HepG2 (cell line): ENCODE data around the gene VPS25. TPM values are rescaled to one million over a fixed set of nuclear protein-coding genes. Genes with fewer than 3 reads are reported as not detected.

Experiments used
- ELF3 ChIP-seq: IDR thresholded peaks from 2 replicates; pipeline ENCODE4 v1.6.1; 2016; ENCODE audit warnings: missing genetic modification reagents, missing compliant biosample characterization
- FOXJ3 ChIP-seq: sonication (generic); formaldehyde crosslinking; IDR thresholded peaks from 2 replicates; pipeline ENCODE4 v1.4.0; 2020; ENCODE audit warnings: missing genetic modification reagents, mild to moderate bottlenecking, borderline replicate concordance
- HDAC1 ChIP-seq: sonication (generic); formaldehyde crosslinking; IDR thresholded peaks from 2 replicates; pipeline ENCODE4 v1.5.1; 2020; ENCODE audit warnings: mild to moderate bottlenecking, missing genetic modification reagents
- HOXA7 ChIP-seq: sonication (generic); formaldehyde crosslinking; IDR thresholded peaks from 2 replicates; pipeline ENCODE4 v1.8.1; 2022; ENCODE audit warnings: mild to moderate bottlenecking, missing genetic modification reagents, moderate library complexity
- MYC ChIP-seq: sonication (generic); formaldehyde crosslinking; IDR thresholded peaks from 2 replicates; pipeline ENCODE4 v1.9.0; 2021; ENCODE audit warnings: missing genetic modification reagents, borderline replicate concordance
- NR2F2 ChIP-seq: IDR thresholded peaks from 2 replicates; pipeline ENCODE4 v1.6.1; 2012; ENCODE audit warnings: low read depth, inconsistent platforms, borderline replicate concordance
- RAD51 ChIP-seq: fragments of 450-650 bp; IDR thresholded peaks from 2 replicates; pipeline ENCODE4 v1.6.1; 2016; ENCODE audit warnings: borderline replicate concordance
- SMC3 ChIP-seq: IDR thresholded peaks from 2 replicates; pipeline ENCODE4 v1.6.1; 2011; ENCODE audit warnings: low read length, improper control_type of control experiment
- TP53 ChIP-seq: sonication (generic); formaldehyde crosslinking; conservative IDR thresholded peaks from 2 replicates; pipeline ENCODE4 v1.4.0; 2020; ENCODE audit warnings: missing genetic modification reagents
- ZNF224 ChIP-seq: sonication (generic); formaldehyde crosslinking; IDR thresholded peaks from 2 replicates; pipeline ENCODE4 v1.5.0; 2020; ENCODE audit warnings: mild to moderate bottlenecking, missing genetic modification reagents
- ZSCAN12 ChIP-seq: sonication (generic); formaldehyde crosslinking; IDR thresholded peaks from 2 replicates; pipeline ENCODE4 v1.9.0; 2021; ENCODE audit warnings: mild to moderate bottlenecking, missing genetic modification reagents
- polyA plus RNA-seq, 8 experiments: library from polyadenylated mRNA; depleted of rRNA in 3 of 8; stranded (reverse) in 7 of 8; unstranded in 1 of 8; fragments of >200 nt; fragmentation: Illumina TruSeq in 4 of 8; extraction: Trizol in 4 of 8; gene quantifications; 2 replicates each; pipeline versions ENCODE4 v1.2.1 to v1.2.3, GENCODE V29; 2011 to 2016; ENCODE audit warnings: low read depth in 4 of 8, missing spikeins in 1 of 8, mixed read lengths in 1 of 8; ENCODE audit not compliant: insufficient read depth in 1 of 8
- total RNA-seq, 5 experiments: library from RNA; depleted of rRNA; stranded (reverse); fragments of >200 nt; fragmentation: Illumina TruSeq; extraction: Trizol; gene quantifications; 2 replicates each; pipeline ENCODE4 v1.2.3, GENCODE V29; 2016; ENCODE audit warnings: low read depth in 1 of 5
- TF ChIP-seq, protein P1 (sequence below), 2 experiments: fragments of 450-650 bp in 1 of 2; sonication (generic) in 1 of 2; formaldehyde crosslinking in 1 of 2; IDR thresholded peaks; 2 replicates each; pipeline versions ENCODE4 v1.6.1 to v1.8.0; 2016 to 2022; ENCODE audit warnings: antibody characterized with exemption in 1 of 2, mild to moderate bottlenecking in 1 of 2, missing genetic modification reagents in 1 of 2
- TF ChIP-seq, protein P2 (sequence below): sonication (generic); formaldehyde crosslinking; IDR thresholded peaks from 2 replicates; pipeline ENCODE4 v1.4.0; 2020; ENCODE audit warnings: missing genetic modification reagents, borderline replicate concordance
- TF ChIP-seq, protein P3 (sequence below): sonication (generic); formaldehyde crosslinking; IDR thresholded peaks from 2 replicates; pipeline ENCODE4 v1.8.0; 2022; ENCODE audit warnings: mild to moderate bottlenecking, missing genetic modification reagents; ENCODE audit not compliant: insufficient replicate concordance

The VPS25 gene
- total and polyA plus RNA-seq, 2 of the 13 experiments (the other 11 are each of a cell fraction or from before 2014, with no cell fraction given): 161 to 249 TPM

DNA sequence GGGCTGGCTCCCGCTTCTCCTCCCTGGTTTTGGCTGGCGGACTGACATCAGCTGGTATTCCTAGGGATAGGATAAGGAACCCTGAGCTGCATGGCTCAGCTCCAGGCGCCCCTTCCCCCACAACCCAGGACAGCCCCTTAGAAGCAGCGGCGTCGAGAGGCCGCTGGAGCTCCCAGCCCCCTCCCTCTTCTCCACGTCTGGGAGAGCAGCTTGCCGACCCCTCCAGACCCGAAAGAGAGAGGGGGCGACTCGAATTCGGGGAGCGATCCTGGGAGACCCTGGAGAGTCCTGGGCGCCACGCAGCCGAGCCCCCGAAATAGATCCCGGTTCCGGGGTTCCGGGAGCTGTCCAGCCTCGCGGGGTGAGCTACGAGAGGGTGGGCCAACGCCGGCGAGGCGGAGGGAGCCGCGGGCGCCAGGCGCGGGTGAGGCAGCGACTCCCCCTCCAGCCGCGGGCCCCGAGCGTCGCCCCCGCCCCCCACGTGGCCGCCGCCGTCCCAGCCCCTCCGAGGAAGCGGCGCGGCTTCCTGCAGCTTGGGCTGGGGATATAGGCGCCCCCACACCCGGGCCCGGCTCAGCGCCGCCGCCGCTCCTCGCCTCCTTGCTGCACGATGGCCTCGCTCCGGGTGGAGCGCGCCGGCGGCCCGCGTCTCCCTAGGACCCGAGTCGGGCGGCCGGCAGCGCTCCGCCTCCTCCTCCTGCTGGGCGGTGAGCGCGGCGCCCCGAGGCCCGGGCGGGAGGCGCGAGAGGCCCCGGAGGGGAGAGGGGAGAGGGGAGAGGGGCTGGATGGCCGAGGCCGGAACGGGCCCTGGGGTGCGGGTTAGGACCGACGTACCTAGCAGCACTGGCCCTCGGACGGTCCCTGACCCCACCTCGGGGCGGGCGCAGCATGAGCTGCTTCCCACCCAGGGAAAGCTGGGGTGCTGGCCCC, 12.3 kb upstream of the VPS25 start, which contains the start of gene RAMP2 (continued):
- TF ChIP-seq, protein P1, sequence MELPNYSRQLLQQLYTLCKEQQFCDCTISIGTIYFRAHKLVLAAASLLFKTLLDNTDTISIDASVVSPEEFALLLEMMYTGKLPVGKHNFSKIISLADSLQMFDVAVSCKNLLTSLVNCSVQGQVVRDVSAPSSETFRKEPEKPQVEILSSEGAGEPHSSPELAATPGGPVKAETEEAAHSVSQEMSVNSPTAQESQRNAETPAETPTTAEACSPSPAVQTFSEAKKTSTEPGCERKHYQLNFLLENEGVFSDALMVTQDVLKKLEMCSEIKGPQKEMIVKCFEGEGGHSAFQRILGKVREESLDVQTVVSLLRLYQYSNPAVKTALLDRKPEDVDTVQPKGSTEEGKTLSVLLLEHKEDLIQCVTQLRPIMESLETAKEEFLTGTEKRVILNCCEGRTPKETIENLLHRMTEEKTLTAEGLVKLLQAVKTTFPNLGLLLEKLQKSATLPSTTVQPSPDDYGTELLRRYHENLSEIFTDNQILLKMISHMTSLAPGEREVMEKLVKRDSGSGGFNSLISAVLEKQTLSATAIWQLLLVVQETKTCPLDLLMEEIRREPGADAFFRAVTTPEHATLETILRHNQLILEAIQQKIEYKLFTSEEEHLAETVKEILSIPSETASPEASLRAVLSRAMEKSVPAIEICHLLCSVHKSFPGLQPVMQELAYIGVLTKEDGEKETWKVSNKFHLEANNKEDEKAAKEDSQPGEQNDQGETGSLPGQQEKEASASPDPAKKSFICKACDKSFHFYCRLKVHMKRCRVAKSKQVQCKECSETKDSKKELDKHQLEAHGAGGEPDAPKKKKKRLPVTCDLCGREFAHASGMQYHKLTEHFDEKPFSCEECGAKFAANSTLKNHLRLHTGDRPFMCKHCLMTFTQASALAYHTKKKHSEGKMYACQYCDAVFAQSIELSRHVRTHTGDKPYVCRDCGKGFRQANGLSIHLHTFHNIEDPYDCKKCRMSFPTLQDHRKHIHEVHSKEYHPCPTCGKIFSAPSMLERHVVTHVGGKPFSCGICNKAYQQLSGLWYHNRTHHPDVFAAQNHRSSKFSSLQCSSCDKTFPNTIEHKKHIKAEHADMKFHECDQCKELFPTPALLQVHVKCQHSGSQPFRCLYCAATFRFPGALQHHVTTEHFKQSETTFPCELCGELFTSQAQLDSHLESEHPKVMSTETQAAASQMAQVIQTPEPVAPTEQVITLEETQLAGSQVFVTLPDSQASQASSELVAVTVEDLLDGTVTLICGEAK (IDR thresholded peaks at IDR 0.05): no peak
- TF ChIP-seq, protein P1 (CRISPR knock-in tag; IDR thresholded peaks at IDR 0.05): no peak; the same call in 1 of the 2 replicates
- TF ChIP-seq NR2F2 (no peak), MYC (CRISPR knock-in tag) (no peak), RAD51 (no peak), HDAC1 (no peak), TP53 (CRISPR knock-in tag) (no peak), ELF3 (CRISPR knock-in tag) (peak; percentile 21; the same call in 1 of the 2 replicates), ZNF224 (CRISPR knock-in tag) (no peak), ZSCAN12 (CRISPR knock-in tag) (no peak), SMC3 (no peak), HOXA7 (CRISPR knock-in tag) (no peak), FOXJ3 (CRISPR knock-in tag) (no peak)
- TF ChIP-seq, protein P2, sequence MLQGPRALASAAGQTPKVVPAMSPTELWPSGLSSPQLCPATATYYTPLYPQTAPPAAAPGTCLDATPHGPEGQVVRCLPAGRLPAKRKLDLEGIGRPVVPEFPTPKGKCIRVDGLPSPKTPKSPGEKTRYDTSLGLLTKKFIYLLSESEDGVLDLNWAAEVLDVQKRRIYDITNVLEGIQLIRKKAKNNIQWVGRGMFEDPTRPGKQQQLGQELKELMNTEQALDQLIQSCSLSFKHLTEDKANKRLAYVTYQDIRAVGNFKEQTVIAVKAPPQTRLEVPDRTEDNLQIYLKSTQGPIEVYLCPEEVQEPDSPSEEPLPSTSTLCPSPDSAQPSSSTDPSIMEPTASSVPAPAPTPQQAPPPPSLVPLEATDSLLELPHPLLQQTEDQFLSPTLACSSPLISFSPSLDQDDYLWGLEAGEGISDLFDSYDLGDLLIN (CRISPR knock-in tag): no peak
- TF ChIP-seq, protein P3, sequence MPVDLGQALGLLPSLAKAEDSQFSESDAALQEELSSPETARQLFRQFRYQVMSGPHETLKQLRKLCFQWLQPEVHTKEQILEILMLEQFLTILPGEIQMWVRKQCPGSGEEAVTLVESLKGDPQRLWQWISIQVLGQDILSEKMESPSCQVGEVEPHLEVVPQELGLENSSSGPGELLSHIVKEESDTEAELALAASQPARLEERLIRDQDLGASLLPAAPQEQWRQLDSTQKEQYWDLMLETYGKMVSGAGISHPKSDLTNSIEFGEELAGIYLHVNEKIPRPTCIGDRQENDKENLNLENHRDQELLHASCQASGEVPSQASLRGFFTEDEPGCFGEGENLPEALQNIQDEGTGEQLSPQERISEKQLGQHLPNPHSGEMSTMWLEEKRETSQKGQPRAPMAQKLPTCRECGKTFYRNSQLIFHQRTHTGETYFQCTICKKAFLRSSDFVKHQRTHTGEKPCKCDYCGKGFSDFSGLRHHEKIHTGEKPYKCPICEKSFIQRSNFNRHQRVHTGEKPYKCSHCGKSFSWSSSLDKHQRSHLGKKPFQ (CRISPR knock-in tag): no peak
